ENCODE data around the gene RAB7B.

- no peak for TF ChIP-seq EP300 (IDR thresholded peaks at IDR 0.05)
- no peak for TF ChIP-seq CTCF (IDR thresholded peaks at IDR 0.05)
These were observed 44.1 kb upstream of the RAB7B start for GRCh38 chr1:206047271-206047670.
